LNCaP clone FGC (cell line): ENCODE measurements around the gene SIGMAR1.

Experiments
- DNase-seq: peaks from one replicate; pipeline ENCODE4 v3.0.0-alpha.2; 2011; ENCODE audit warnings: low read depth
- H3K4me3 ChIP-seq: 2 replicates; pipeline ENCODE4 v1.5.1; 2011; ENCODE audit warnings: mild to moderate bottlenecking, low read depth, low read length, control low read depth
- TF ChIP-seq, protein P1 (sequence below): IDR thresholded peaks from 2 replicates; pipeline ENCODE4 v1.5.1; 2012; ENCODE audit warnings: mild to moderate bottlenecking; ENCODE audit not compliant: control insufficient read depth, insufficient read depth; ENCODE audit errors: extremely low read depth

SIGMAR1 gene

DNA sequence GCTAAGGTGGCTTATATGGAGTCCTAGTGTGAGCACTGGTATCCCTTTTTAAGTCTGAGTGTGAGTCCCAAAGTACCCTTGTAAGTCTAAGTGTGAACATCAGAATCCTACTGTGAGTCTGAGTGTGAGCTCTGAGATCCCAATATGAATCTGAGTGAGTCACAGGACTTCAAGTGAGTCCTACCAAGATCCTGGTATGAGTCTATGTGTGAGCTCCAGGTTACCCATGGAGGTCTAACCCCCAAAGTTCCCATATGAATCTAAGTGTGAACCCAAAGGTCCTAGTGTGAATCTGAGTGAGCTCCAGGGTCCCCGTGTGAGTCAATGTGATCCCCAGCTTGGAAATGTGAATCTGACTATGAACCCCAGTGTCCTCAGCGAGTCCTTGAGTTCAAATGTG is 50.3 kb downstream of the SIGMAR1 start:
- TF ChIP-seq, protein P1, sequence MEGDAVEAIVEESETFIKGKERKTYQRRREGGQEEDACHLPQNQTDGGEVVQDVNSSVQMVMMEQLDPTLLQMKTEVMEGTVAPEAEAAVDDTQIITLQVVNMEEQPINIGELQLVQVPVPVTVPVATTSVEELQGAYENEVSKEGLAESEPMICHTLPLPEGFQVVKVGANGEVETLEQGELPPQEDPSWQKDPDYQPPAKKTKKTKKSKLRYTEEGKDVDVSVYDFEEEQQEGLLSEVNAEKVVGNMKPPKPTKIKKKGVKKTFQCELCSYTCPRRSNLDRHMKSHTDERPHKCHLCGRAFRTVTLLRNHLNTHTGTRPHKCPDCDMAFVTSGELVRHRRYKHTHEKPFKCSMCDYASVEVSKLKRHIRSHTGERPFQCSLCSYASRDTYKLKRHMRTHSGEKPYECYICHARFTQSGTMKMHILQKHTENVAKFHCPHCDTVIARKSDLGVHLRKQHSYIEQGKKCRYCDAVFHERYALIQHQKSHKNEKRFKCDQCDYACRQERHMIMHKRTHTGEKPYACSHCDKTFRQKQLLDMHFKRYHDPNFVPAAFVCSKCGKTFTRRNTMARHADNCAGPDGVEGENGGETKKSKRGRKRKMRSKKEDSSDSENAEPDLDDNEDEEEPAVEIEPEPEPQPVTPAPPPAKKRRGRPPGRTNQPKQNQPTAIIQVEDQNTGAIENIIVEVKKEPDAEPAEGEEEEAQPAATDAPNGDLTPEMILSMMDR, result no peak
- no peak overlapping the region for H3K4me3 ChIP-seq
- no peak for DNase-seq

DNA sequence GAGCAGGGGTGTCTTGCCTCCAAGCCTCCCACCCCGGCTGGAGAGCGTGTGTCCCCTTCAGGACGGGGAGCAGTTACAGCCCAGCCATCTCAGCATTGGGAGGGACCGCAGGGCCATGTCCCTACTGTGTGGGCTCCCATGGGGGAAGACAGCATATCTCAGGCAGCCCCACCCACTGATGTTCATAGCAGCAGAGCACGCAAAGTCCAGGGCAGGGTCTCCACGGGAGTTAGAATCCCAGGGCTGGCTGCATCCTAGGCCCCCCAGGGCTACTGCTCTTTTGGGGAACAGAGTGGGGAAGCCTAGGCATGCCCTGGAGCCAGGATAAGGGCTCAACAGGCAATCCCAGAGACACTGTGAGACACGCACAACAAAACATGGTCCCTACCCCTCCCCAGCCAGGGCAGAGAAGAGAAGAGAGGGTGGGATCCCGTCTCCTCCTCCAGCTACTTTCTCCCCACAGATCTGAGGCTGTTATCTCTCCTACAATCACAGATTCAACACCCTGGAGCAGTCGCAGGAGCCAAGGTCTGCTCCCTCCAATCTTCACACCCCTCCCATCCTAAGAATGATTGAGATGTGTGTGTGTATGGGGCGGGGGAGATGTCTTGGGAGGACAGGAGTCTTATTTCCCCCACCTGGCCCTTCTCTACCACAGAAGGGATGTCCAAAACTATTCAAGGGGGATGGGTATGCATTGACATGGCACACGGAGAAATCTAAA is 51.5 kb downstream of the SIGMAR1 start:
- TF ChIP-seq, protein P1, result no peak
- no peak for DNase-seq
- no peak overlapping the region for H3K4me3 ChIP-seq

DNA sequence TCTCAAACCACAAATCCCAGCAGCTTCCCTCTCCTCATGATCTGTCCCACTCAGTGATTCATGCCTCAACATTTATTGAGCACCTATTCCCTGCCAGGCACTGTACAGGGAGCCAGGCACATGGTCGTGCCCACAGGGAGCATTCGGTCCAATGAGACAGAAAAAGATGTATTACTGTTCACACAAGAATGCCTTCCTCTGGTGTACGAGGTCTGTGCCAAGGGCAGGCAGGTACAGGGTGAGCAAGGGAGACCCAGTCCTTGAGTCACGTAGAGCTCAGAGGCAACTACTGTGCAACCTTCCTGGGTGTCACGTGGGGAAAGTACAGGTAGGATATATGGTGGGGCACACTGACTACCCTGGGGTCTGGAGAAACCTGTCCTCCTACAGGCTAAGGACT is 52.6 kb downstream of the SIGMAR1 start:
- TF ChIP-seq, protein P1, result no peak
- no peak overlapping the region for H3K4me3 ChIP-seq
- no peak for DNase-seq
